EH (cell line): ENCODE results near the gene ITGAD.
"Not testable (repeated sequence)": the region's sequence is repeated elsewhere in the genome, so short reads cannot be mapped to it uniquely, and the experiment has no call there.

ENCODE experiments used
- DNase-seq: peaks from one replicate; pipeline ENCODE4 v3.0.0-alpha.2; 2015; ENCODE audit warnings: low read depth

Gene ITGAD

DNA sequence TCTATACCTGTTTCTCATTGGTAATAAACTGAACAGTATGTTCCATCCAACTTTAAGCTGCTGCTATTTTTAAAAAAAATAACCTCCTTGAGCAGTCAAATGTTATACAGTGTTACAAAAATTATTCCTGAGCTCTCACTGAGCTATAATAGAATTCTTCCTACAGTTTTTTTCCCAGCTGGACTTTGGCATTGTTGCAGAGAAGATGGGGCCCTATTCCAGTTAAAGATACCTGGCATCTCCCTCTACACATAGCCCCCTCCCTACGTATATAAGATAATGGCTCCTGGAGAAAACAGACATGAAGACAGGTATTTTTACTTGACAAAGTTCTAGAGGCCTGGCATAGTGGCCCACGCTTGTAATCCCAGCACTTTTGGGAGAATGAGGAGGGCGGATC is 36.7 kb downstream of the ITGAD start:
- DNase-seq = no peak

DNA sequence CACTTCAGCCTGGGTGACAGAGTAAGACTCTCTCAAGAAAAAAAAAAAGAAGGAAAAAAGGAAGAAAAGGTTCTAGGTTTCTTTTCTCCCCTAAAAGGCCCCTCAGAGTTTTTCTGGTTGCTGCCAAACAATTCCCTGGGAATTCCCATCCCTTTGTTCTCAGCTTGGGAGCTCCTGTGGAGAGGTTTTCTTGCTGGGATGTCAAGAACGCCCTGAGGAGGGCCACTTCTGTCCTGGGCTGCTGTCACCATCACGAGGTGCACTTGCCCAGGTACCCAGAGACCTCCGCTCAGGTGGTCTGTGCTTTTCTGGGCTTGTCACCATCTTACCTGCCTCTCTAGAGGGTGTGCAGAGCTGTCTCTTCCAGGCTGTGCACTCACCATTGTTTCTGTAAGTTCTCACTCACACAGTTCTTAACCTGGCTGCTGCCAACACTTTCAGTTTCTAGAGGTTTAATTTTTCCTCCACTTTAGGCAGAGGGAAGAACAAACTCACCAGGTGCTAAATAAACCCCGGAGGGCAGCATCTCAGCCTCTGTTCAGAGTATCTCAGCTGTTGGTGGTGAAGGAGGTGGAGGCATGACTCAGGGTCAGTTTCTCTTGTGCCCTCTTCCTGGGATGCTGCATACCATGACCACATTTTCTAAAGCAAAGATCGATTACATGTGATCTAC is 37.4 kb downstream of the ITGAD start:
- no peak for DNase-seq

GRCh38 chr16:31435341-31436220 is 42.4 kb downstream of the ITGAD start:
- no peak for DNase-seq

DNA sequence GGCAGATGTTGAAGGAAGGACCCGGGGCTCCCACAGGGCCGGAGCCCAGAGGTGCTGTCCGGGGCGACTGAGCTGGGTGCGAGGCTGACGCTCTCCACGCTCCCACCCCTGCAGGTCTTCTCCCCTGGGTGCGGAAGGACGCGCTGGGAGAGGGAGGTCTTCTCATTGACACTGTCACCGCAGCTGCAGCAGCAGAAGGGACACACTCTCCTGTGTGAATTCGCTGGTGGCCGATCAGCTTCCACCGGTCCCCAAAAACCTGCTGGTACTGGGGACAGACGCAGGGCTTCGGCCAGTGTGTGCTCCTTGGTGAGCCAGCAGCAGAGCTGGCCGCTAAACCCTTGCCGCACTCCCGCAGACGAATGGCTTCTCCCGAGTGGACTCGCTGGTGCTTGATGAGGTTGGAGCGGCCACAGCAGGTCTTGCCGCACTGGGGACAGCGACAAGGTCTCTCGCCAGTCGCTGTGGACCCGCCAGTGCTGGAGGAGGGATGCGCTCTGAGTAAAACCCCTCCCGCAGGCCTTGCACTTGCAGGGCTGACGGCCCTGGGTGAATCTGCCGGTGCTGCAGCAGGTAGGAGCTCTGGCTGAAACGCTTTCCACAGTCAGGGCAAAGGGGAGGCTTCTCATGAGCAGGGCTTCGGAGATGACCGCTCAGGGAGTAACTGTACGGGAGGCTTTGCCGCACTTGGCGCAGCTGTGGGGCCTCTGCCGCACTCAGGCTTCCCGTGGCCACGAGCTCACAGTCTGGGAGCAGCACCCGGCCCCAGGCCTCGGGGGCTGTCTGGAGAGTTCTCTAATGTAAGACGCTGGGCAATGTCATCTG is 43.3 kb downstream of the ITGAD start:
- DNase-seq = no peak

GRCh38 chr16:31438414-31438813 is 45.3 kb downstream of the ITGAD start:
- no peak for DNase-seq

DNA sequence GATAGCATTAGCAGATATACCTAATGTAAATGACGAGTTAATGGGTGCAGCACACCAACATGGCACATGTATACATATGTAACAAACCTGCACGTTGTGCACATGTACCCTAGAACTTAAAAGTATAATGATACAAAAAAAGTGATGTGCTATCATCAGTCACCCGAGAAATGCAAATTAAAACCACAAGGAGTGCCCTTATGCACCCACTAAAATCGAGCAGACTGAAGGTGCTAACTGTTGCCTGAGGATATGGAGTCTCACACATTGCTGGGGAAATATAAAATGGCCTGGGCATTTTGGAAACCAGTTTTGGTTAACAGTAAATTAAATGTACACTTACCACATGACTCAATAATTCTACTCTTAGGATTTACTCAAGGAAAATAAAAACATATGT is 45.9 kb downstream of the ITGAD start:
- DNase-seq = not testable (repeated sequence)

DNA sequence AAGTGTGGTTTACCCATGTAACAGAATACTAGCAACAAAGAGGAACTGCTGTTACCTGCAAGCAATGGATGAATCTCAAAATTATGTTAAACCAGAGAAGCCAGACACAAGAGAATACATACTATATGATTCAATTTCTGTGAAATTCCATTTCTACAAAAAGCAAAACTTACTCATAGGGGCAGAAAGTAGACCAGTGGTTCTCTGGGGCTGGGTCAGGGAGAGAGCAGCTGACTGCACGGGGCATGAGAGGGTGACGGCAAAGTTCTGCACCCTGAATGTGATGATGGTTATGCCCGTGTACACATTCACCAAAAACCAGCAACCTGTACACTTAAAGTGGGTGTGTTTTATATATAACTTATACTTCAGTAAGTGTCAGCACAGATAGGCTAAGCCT is 46.4 kb downstream of the ITGAD start:
- no peak for DNase-seq

DNA sequence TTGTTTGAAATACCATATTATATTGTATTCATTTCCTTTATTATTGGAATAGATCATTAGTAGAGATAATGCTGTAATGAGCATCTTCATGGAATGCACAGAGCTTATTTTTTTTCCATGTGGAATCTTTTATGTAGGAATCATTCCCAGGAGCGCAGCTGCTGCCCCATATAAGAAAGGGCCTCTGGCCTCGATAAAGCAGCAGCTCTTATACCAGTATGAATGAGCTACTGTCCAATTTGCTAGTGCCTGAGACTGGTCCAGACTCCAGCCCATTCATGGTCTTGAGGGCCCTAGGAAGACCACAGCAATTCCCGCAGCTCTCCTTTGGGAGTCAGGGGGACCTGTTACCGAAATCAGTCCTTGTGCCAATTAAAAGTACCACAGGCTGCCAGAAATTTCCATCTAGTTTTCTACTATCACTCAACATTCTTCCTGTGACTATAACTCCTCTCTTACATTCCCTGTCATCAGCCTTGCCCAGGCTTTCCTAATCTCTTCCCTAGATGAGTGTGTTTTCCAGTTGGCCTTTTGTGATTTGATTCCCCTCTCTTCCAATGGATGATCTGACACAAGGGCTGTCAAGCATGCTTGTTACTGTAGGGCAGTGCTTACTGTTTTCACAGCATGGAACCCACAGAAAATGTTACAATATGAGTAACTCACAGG is 47.5 kb downstream of the ITGAD start:
- peak; percentile 54 for DNase-seq

- DNase-seq = no peak
Measured at GRCh38 chr16:31441956-31442355, 48.8 kb downstream of the ITGAD start.

DNA sequence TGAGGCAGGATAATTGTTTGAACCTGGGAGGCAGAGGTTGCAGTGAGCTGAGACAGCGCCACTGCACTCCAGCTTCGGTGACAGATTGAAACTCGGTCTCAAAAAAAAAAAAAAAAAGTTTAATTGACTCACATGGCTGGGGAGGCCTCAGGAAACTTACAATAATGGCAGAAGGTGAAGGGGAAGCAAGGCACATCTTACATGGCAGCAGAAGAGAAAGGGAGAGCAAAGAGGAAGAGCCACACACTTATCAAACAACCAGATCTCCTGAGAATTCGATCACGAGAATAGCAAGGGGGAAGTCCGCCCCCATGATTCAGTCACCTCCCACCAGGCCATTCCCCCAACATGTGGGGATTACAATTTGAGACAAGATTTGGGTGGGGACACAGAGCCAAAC is 52.8 kb downstream of the ITGAD start:
- DNase-seq = not testable (repeated sequence)

DNA sequence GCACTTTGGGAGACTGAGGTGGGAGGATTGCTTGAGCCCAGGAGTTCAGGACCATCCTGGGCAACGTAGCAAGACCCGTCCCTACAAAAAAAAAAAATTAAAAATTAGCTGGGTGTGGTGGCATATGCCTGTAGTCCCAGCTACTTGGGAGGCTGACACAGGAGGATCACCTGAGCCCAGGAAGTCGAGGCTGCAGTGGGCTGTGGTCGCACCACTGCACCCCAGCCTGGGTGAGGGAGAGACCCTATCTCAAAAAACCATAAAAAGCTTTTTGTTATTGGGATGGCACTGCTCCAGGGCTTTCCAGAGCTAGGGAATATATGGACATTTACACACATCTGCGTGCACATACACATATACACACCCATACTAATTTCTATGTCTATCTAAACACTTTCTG is 58.1 kb downstream of the ITGAD start:
- no peak for DNase-seq

DNA sequence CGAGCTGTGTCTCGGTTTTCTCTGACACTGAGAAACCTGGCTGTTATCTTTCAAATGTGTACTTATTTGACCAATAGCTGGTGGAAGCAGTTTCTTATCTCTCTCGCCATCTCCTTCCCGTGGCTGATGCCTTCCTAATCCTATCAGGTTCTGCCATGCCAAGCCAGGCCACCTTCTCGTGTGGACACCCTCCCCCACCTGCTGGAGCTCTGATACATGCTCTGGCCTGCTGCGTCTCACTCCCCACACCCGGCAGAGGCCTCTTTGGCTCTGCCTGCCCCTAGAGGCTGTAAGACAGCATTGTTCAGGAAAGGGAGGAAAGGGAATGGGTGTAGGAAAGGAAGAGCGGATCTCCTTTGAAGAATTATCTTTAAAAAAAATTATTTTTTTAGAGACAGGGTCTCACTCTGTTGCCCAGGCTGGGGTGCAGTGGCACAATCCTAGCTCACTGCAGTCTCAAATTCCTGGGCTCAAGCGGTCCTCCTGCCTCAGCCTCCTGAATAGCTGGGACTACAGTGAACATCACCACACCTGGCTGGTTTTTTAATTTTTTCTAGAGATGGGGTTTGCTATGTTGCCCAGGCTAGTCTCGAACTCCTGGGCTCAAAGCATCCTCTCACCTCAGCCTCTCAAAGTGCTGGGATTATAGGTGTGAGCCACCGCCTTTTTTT is 58.7 kb downstream of the ITGAD start:
- DNase-seq = peak; percentile 82

GRCh38 chr16:31452631-31453106 is 59.5 kb downstream of the ITGAD start:
- peak; percentile 97 for DNase-seq

GRCh38 chr16:31453255-31454204 is 60.4 kb downstream of the ITGAD start:
- peak; percentile 75 for DNase-seq

DNA sequence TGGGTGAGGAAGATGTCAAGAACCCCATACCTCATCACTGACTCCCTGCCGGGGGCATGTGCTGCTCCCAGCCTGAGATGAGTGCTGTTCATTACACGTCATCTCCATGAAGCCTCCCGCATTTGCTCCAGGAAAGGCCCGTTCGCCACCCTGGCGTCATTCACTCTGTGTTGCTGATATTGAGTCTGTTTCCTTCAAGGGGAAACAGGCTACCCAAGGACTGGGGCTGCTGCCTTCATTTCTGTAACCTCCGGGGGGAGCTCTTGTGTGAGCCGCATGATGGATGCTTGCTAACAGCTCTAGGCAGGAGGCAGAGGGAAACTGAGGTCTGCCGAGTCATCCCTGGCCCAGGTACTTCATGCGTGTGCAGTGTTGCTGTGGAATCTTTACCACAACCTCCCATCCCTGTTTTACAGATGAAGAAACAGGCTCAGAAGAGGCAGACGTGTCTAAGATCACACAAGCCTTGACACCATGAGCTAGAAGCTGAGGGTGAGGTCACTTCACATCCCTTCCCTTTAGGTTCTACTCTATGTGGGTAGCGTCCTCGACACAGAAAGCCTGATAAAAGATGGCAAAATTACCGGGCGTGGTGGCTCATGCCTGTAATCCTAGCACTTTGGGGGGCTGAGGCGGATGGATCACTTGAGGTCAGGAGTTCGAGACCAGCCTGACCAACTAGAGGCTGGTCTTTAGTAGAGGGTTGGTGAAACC is 62.6 kb downstream of the ITGAD start:
- peak; percentile 31 for DNase-seq

DNA sequence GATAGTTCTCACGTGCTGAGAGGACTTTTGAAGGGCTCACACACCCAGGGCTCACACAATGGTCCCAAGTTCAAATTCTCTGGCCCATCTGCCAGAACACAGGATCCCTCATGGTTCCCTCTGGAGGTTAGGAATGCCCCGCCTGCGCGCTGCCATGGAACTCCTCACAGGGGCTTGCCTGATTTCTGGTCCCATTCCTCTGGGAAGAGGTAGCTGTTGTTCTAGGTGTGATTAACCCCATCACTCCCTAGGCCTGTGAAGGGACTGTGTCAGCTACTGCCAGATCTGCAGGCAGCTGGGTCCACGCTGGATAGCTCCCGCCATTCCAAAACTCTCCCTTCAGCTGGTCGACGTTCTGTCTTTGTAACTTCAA is 63.8 kb downstream of the ITGAD start:
- DNase-seq = peak; percentile 21

- peak; percentile 69 for DNase-seq
Measured at GRCh38 chr16:31458073-31458843, 65.1 kb downstream of the ITGAD start.

GRCh38 chr16:31458844-31459686 is 65.9 kb downstream of the ITGAD start, which contains the start of gene ARMC5:
ARMC5 (plus strand) TSS chr16:31459501; CDS start chr16:31459525, 24 bp downstream.
- peak; percentile 99 for DNase-seq
